ENCODE data around the gene CKAP4.

DNA sequence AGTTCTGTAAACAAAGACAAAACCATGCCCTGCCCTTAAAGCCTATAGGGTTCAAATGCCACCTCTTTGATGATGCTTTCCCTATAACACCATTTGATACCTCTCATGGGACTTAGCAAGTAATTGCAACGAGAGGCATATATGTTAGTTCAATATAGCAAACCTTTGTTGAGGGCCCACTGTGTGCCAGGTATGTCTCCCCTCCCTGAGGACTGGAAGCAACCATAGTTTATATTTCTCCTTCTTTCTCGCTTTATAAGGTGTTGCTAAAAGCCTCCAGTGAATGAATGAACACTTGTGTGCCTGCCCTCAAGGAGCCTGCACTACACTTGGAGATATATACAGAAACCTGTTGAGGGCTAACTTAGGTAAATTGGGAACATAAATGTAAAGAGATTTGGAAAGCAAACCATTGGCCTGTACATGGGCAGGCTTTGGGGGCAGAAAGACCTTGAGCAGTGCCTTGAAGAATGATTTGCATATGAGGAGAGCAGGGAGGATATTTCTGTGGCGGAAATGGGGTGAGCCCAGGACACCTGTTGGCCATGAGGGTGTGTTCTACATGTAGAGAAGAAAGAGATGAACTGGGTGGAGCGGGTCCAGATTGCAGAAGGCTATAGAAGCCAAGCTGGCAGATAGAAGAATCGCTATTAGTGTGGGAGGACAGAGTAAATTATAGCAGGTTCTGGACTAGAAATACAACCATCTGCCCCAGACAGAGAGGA lies 1.8 kb upstream of the CKAP4 start:
- TF ChIP-seq CTCF (IDR thresholded peaks at IDR 0.05) (no peak), POLR2A (IDR thresholded peaks at IDR 0.05) (no peak)
